Stomach (tissue), 4 donors: ENCODE data around the gene PAK5.

ENCODE experiments used
- CTCF ChIP-seq, 7 experiments: fragments of 450-650 bp in 4 of 7; fragments of 200-600 bp in 3 of 7; sonication (generic) in 3 of 7; IDR thresholded peaks; one replicate each; pipeline ENCODE4 v1.5.1; 2016 to 2019; ENCODE audit warnings: antibody characterized with exemption in 7 of 7, control low read depth in 2 of 7, mild to moderate bottlenecking in 1 of 7
- EP300 ChIP-seq: sonication (generic); formaldehyde crosslinking; IDR thresholded peaks from one replicate; pipeline ENCODE4 v1.6.1; 2017; ENCODE audit warnings: antibody characterized with exemption
- POLR2A ChIP-seq, 4 donors: fragments of 450-650 bp; IDR thresholded peaks; one replicate each; pipeline ENCODE4 v1.6.1; 2016; ENCODE audit warnings: antibody characterized with exemption in 4 of 4, control low read depth in 2 of 4, mild to moderate bottlenecking in 1 of 4, moderate library complexity in 1 of 4
- POLR2AphosphoS5 ChIP-seq, 3 donors: sonication (generic); formaldehyde crosslinking; IDR thresholded peaks; one replicate each; pipeline ENCODE4 v1.6.1; 2016; ENCODE audit warnings: antibody characterized with exemption in 3 of 3

- TF ChIP-seq CTCF (IDR thresholded peaks at IDR 0.05) (no peak), POLR2A (IDR thresholded peaks at IDR 0.05) (no peak), POLR2AphosphoS5 (IDR thresholded peaks at IDR 0.05) (no peak), EP300 (no peak)
Observed at GRCh38 chr20:9837634-9838033, 1.2 kb downstream of the PAK5 start.
